Calu3 (cell line): ENCODE measurements around the gene CHMP4A. TPM values are rescaled to one million over a fixed set of nuclear protein-coding genes. Genes with fewer than 3 reads are reported as not detected.

Source experiments
- BruUV-seq: library from RNA; stranded (reverse); fragments of 400-500 nt; replicated peaks from 2 replicates; lab custom pipeline; 2021; lab: Mats Ljungman, UMichigan
- CTCF ChIA-PET: fragments of 300-600 bp; sonication (Branson Sonifier 250); formaldehyde crosslinking; loops from one replicate; lab custom pipeline; 2022; ENCODE audit warnings: antibody characterized with exemption; lab: Charles Lee
- DNase-seq: peaks from one replicate; pipeline ENCODE4 v3.0.0; 2022
- H3K27ac Mint-ChIP-seq: one replicate; pipeline ENCODE4 v1.8.0; 2022; ENCODE audit warnings: mixed read lengths; ENCODE audit not compliant: unreplicated experiment
- H3K27me3 Mint-ChIP-seq: one replicate; pipeline ENCODE4 v1.8.0; 2022; ENCODE audit warnings: mixed read lengths; ENCODE audit not compliant: unreplicated experiment
- H3K36me3 Mint-ChIP-seq: one replicate; pipeline ENCODE4 v1.8.0; 2022; ENCODE audit warnings: mild to moderate bottlenecking, moderate library complexity, mixed read lengths; ENCODE audit not compliant: insufficient read depth, unreplicated experiment
- H3K4me1 Mint-ChIP-seq: one replicate; pipeline ENCODE4 v1.8.0; 2022; ENCODE audit warnings: mild to moderate bottlenecking, low read depth, mixed read lengths; ENCODE audit not compliant: unreplicated experiment
- H3K4me3 Mint-ChIP-seq: one replicate; pipeline ENCODE4 v1.8.0; 2022; ENCODE audit warnings: mild to moderate bottlenecking, low read depth, moderate library complexity, mixed read lengths; ENCODE audit not compliant: unreplicated experiment
- H3K9me3 Mint-ChIP-seq: one replicate; pipeline ENCODE4 v1.8.0; 2022; ENCODE audit warnings: low read depth, mixed read lengths; ENCODE audit not compliant: unreplicated experiment
- intact Hi-C: fragments of 100-400 bp; cut with micrococcal nuclease; formaldehyde crosslinking; loops from one replicate; pipeline ENCODE4 v1.10.0; 2022; ENCODE audit not compliant: unreplicated experiment
- total RNA-seq: library from RNA; stranded (reverse); gene quantifications from 2 replicates; pipeline ENCODE4 v1.2.3, GENCODE V29; 2022
- TF ChIP-seq, protein P1 (sequence below): fragments of 200-600 bp; IDR thresholded peaks from one replicate; pipeline ENCODE4 v1.8.0; 2022; ENCODE audit warnings: antibody characterized with exemption; ENCODE audit not compliant: unreplicated experiment

The CHMP4A gene
- total RNA-seq, 1 experiment from 2014 or later = 53.2 TPM

DNA sequence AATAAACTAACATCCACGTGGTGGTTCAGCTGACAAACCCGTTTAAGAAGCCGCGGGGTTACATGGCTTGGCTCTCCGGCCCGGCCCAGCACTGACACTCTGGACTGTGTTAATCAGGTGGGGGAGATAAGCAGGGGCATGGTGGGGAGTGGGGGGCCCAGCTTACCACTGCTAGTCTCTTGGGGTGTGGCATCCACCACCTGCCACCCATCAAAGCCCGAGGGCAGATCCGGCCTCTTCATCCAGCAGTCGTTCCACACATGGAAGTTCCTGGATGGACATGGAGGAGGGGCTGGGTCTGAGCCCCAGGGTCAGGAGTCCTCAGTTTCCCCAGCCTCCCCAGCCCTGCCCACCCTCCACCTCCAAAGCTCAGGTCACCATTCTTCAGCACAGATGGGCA, 44.8 kb upstream of the CHMP4A start:
- H3K27ac Mint-ChIP-seq = no peak overlapping the region
- no peak for DNase-seq
- CTCF ChIA-PET = no interaction called here

DNA sequence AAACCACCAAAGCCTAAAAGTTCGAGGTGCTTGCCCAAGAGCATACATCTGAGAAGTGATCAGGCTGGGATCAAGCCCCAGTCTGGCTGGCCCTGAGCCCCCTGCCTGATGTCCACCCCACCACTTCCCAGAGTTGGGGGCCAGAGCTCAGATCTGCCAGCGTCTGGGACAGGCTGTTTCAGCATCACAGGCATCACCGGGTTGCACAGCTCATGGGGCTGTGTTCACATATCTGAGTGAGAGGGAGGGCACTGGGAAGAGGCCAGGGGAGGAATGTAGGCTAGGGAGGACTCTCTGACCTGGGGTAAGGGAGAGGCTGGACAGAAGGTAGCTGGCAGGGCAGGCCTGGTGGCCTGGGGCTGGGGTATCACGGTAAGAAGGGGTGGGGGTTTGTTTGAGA, 43.7 kb upstream of the CHMP4A start:
- BruUV-seq = no TSS peak
- TF ChIP-seq, protein P1, sequence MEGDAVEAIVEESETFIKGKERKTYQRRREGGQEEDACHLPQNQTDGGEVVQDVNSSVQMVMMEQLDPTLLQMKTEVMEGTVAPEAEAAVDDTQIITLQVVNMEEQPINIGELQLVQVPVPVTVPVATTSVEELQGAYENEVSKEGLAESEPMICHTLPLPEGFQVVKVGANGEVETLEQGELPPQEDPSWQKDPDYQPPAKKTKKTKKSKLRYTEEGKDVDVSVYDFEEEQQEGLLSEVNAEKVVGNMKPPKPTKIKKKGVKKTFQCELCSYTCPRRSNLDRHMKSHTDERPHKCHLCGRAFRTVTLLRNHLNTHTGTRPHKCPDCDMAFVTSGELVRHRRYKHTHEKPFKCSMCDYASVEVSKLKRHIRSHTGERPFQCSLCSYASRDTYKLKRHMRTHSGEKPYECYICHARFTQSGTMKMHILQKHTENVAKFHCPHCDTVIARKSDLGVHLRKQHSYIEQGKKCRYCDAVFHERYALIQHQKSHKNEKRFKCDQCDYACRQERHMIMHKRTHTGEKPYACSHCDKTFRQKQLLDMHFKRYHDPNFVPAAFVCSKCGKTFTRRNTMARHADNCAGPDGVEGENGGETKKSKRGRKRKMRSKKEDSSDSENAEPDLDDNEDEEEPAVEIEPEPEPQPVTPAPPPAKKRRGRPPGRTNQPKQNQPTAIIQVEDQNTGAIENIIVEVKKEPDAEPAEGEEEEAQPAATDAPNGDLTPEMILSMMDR = no peak
- H3K36me3 Mint-ChIP-seq = no peaks in the 10 kb centered on the region
- no peaks in the 10 kb centered on the region for H3K9me3 Mint-ChIP-seq
- H3K4me1 Mint-ChIP-seq = peaks cover under 1% of the 10 kb centered on the region
- no peaks in the 10 kb centered on the region for H3K27me3 Mint-ChIP-seq
- H3K4me3 Mint-ChIP-seq = no peak overlapping the region
- intact Hi-C loops = no loop called here
- CTCF ChIA-PET = no interaction called here
- no peak overlapping the region for H3K27ac Mint-ChIP-seq
- DNase-seq = no peak

More for the DNA sequence above, 44.8 kb upstream of the CHMP4A start:
- intact Hi-C loops = no loop called here
- BruUV-seq = no TSS peak
- Mint-ChIP-seq H3K27me3 (no peaks in the 10 kb centered on the region), H3K4me1 (no peaks in the 10 kb centered on the region), H3K36me3 (no peaks in the 10 kb centered on the region), H3K4me3 (no peak overlapping the region), H3K9me3 (no peaks in the 10 kb centered on the region)
- TF ChIP-seq, protein P1 = no peak

DNA sequence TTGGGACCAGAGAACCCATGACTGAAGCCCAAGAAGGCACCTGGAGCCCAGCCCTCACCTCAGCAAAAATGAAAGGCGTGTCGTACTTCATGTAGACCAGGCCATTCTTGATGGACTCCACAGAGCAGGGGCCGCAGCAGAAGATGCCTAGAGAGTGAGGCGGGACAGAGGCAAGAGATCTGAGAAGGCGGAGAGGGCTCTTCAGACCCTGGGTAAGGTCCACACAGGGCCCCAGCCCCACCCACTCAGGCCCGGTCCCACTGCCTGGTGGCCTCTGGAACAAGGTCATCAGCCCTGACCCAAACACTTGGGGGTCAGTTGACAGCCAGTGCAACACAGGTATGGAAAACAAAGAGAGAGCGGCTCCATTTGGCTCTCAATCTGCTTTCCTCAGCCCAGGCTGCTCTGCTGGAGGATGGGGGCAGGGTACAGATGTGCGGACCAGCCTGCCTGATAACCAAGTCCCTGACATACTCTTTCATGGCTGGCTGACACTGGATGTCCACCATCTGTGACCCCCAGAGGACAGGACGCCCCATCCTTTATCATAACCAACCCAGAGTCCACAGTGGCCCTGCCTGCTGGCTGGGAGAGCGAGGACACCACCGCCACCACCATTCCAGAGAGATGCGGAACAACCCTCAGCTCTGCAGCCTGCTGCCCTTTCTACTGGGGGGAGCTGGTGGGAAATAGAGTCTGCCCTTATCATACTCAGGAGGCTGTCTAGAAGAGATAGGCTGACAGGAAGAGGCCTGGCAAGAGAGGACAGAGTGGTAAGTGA, 42.8 kb upstream of the CHMP4A start:
- DNase-seq = no peak
- Mint-ChIP-seq H3K27me3 (no peaks in the 10 kb centered on the region), H3K4me1 (peaks cover 7% of the 10 kb centered on the region), H3K9me3 (no peaks in the 10 kb centered on the region), H3K27ac (no peak overlapping the region), H3K36me3 (no peaks in the 10 kb centered on the region), H3K4me3 (no peak overlapping the region)
- CTCF ChIA-PET = no interaction called here
- intact Hi-C loops = no loop called here
- TF ChIP-seq, protein P1 = no peak
- no TSS peak for BruUV-seq

DNA sequence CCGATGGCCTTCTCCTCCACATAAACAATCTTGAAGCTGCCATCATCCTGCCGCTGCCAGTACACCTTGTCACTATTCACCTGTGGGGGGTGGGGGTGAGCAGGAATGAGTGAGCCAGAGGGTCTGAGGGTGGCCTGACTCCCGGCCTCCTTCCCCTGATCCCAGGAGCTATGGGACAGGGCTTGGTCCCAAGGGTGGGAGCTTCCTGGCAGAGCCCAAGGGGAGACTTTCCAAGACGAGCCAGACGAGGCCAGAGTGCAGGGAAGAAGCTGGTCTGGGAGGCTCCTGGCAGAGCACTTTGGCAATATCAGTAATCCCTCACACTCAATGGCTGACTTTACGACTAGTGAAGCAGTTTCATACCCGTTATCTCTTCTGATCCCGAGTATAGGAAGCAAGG, 42.1 kb upstream of the CHMP4A start:
- peaks cover 7% of the 10 kb centered on the region for H3K4me1 Mint-ChIP-seq
- H3K4me3 Mint-ChIP-seq = no peak overlapping the region
- no peaks in the 10 kb centered on the region for H3K9me3 Mint-ChIP-seq
- CTCF ChIA-PET = no interaction called here
- H3K27ac Mint-ChIP-seq = no peak overlapping the region
- no TSS peak for BruUV-seq
- no peak for DNase-seq
- no peaks in the 10 kb centered on the region for H3K36me3 Mint-ChIP-seq
- TF ChIP-seq, protein P1 = no peak
- no peaks in the 10 kb centered on the region for H3K27me3 Mint-ChIP-seq
- intact Hi-C loops = no loop called here
